GM21360 (cell line): ENCODE measurements around the gene TBXA2R.

Experiments
- ATAC-seq: cut with Tn5 transposase; IDR thresholded peaks from one replicate; pipeline ENCODE4 v1.9.1; 2021; ENCODE audit warnings: mild to moderate bottlenecking, moderate library complexity; ENCODE audit not compliant: unreplicated experiment

The TBXA2R gene

GRCh38 chr19:3620817-3621547 is 14.3 kb upstream of the TBXA2R start:
- no peak for ATAC-seq

GRCh38 chr19:3620145-3620816 is 13.6 kb upstream of the TBXA2R start:
- ATAC-seq, result no peak

- ATAC-seq, result no peak
These were observed 12.9 kb upstream of the TBXA2R start for GRCh38 chr19:3619631-3620012.

GRCh38 chr19:3618811-3619630 is 12.3 kb upstream of the TBXA2R start:
- no peak for ATAC-seq

- peak; percentile 58 for ATAC-seq
These were observed 11.6 kb upstream of the TBXA2R start for GRCh38 chr19:3618144-3618810.

GRCh38 chr19:3617463-3617862 is 10.8 kb upstream of the TBXA2R start:
- ATAC-seq, result no peak

- no peak for ATAC-seq
These were observed 9.0 kb upstream of the TBXA2R start for GRCh38 chr19:3615524-3616135.

- no peak for ATAC-seq
These were observed 8.3 kb upstream of the TBXA2R start for GRCh38 chr19:3614858-3615505.

GRCh38 chr19:3613818-3614661 is 7.4 kb upstream of the TBXA2R start:
- ATAC-seq, result no peak

- no peak for ATAC-seq
These were observed 6.4 kb upstream of the TBXA2R start for GRCh38 chr19:3612901-3613741.

GRCh38 chr19:3612330-3612729 is 5.7 kb upstream of the TBXA2R start:
- no peak for ATAC-seq

- ATAC-seq, result no peak
These were observed 5.2 kb upstream of the TBXA2R start for GRCh38 chr19:3611841-3612240.

- ATAC-seq, result no peak
These were observed 4.4 kb upstream of the TBXA2R start for GRCh38 chr19:3610745-3611717.

- ATAC-seq, result no peak
These were observed 3.4 kb upstream of the TBXA2R start for GRCh38 chr19:3609779-3610719.

- ATAC-seq, result no peak
These were observed 2.2 kb upstream of the TBXA2R start for GRCh38 chr19:3608750-3609322.

- ATAC-seq, result no peak
These were observed 1.5 kb upstream of the TBXA2R start for GRCh38 chr19:3608079-3608641.
